DMS 273 (cell line): Measurements from ENCODE around the gene TBXAS1.

Source experiments
- DNase-seq: peaks from one replicate; lab custom pipeline; 2025; ENCODE audit not compliant: unreplicated experiment; lab: John Stamatoyannopoulos, UW

Gene TBXAS1

GRCh38 chr7:140061607-140061930, 232.5 kb downstream of the TBXAS1 start:
- peak; percentile 34 for DNase-seq

GRCh38 chr7:140062118-140062527, 233.1 kb downstream of the TBXAS1 start:
- DNase-seq = peak; percentile 64

GRCh38 chr7:140062528-140063299, 233.7 kb downstream of the TBXAS1 start, which contains the start of gene PARP12:
Gene PARP12 (minus strand): TSS chr7:140062951. CDS start chr7:140062847, 104 bp downstream.
- peak; percentile 92 for DNase-seq

- DNase-seq = no peak
Observed at GRCh38 chr7:140067052-140067451, 238.0 kb downstream of the TBXAS1 start.

- DNase-seq = no peak
Observed at GRCh38 chr7:140068033-140068432, 239.0 kb downstream of the TBXAS1 start.

GRCh38 chr7:140069298-140069949, 240.4 kb downstream of the TBXAS1 start:
- DNase-seq = no peak
